ENCODE data around the gene S100A10.

Gene S100A10

GRCh38 chr1:151985768-151986167 lies 7.9 kb downstream of the S100A10 start:
- Histone ChIP-seq H3K36me3 (ENCODE audit: insufficient read depth, insufficient read length, low read length) (peaks cover 75% of the 10 kb centered on the region), H3K4me3 (ENCODE audit: insufficient read length, low read depth) (no peak overlapping the region), H3K27me3 (ENCODE audit: insufficient read depth, insufficient read length) (no peaks in the 10 kb centered on the region), H3K9ac (ENCODE audit: insufficient read length, low read depth) (no peak overlapping the region), H3K9me3 (ENCODE audit: insufficient read depth, low read length) (no peaks in the 10 kb centered on the region), H3K4me1 (ENCODE audit: insufficient read depth, insufficient read length) (peaks cover 6% of the 10 kb centered on the region)
- no peak for DNase-seq (ENCODE audit: low read depth, low spot score)
- no peak for TF ChIP-seq SUZ12 (IDR thresholded peaks at IDR 0.05; ENCODE audit: extremely low read depth, insufficient read depth, insufficient read length)
- TF ChIP-seq YY1 (IDR thresholded peaks at IDR 0.05; ENCODE audit: insufficient read depth, insufficient read length), result no peak
- no peak for TF ChIP-seq ZNF274 (IDR thresholded peaks at IDR 0.05; ENCODE audit: low read depth, low read length)

GRCh38 chr1:151985270-151985669 lies 8.4 kb downstream of the S100A10 start:
- TF ChIP-seq SUZ12 (IDR thresholded peaks at IDR 0.05; ENCODE audit: extremely low read depth, insufficient read depth, insufficient read length) (no peak), ZNF274 (IDR thresholded peaks at IDR 0.05; ENCODE audit: low read depth, low read length) (no peak), YY1 (IDR thresholded peaks at IDR 0.05; ENCODE audit: insufficient read depth, insufficient read length) (no peak)
- H3K9me3 ChIP-seq (ENCODE audit: insufficient read depth, low read length), result no peaks in the 10 kb centered on the region
- H3K27me3 ChIP-seq (ENCODE audit: insufficient read depth, insufficient read length), result no peaks in the 10 kb centered on the region
- peaks cover 75% of the 10 kb centered on the region for H3K36me3 ChIP-seq (ENCODE audit: insufficient read depth, insufficient read length, low read length)
- H3K4me3 ChIP-seq (ENCODE audit: insufficient read length, low read depth), result no peak overlapping the region
- H3K4me1 ChIP-seq (ENCODE audit: insufficient read depth, insufficient read length), result peaks cover 6% of the 10 kb centered on the region
- no peak overlapping the region for H3K9ac ChIP-seq (ENCODE audit: insufficient read length, low read depth)
- DNase-seq (ENCODE audit: low read depth, low spot score), result no peak

- H3K4me1 ChIP-seq (ENCODE audit: insufficient read depth, insufficient read length), result peaks cover 1% of the 10 kb centered on the region
- H3K36me3 ChIP-seq (ENCODE audit: insufficient read depth, insufficient read length, low read length), result peaks cover 69% of the 10 kb centered on the region
- no peak overlapping the region for H3K4me3 ChIP-seq (ENCODE audit: insufficient read length, low read depth)
- no peaks in the 10 kb centered on the region for H3K27me3 ChIP-seq (ENCODE audit: insufficient read depth, insufficient read length)
- H3K9ac ChIP-seq (ENCODE audit: insufficient read length, low read depth), result no peak overlapping the region
- no peak for DNase-seq (ENCODE audit: low read depth, low spot score)
- TF ChIP-seq YY1 (IDR thresholded peaks at IDR 0.05; ENCODE audit: insufficient read depth, insufficient read length) (no peak), ZNF274 (IDR thresholded peaks at IDR 0.05; ENCODE audit: low read depth, low read length) (no peak), SUZ12 (IDR thresholded peaks at IDR 0.05; ENCODE audit: extremely low read depth, insufficient read depth, insufficient read length) (no peak)
- H3K9me3 ChIP-seq (ENCODE audit: insufficient read depth, low read length), result no peaks in the 10 kb centered on the region
These were observed 9.2 kb downstream of the S100A10 start for GRCh38 chr1:151984313-151984956.

GRCh38 chr1:151982300-151983005 lies 11.2 kb downstream of the S100A10 start:
- no peak for TF ChIP-seq SUZ12 (IDR thresholded peaks at IDR 0.05; ENCODE audit: extremely low read depth, insufficient read depth, insufficient read length)
- no peak for TF ChIP-seq YY1 (IDR thresholded peaks at IDR 0.05; ENCODE audit: insufficient read depth, insufficient read length)
- TF ChIP-seq ZNF274 (IDR thresholded peaks at IDR 0.05; ENCODE audit: low read depth, low read length), result no peak

GRCh38 chr1:151981178-151981525 lies 12.5 kb downstream of the S100A10 start:
- Histone ChIP-seq H3K9me3 (ENCODE audit: insufficient read depth, low read length) (no peaks in the 10 kb centered on the region), H3K4me1 (ENCODE audit: insufficient read depth, insufficient read length) (no peaks in the 10 kb centered on the region), H3K9ac (ENCODE audit: insufficient read length, low read depth) (no peak overlapping the region), H3K36me3 (ENCODE audit: insufficient read depth, insufficient read length, low read length) (peaks cover 60% of the 10 kb centered on the region), H3K27me3 (ENCODE audit: insufficient read depth, insufficient read length) (no peaks in the 10 kb centered on the region), H3K4me3 (ENCODE audit: insufficient read length, low read depth) (no peak overlapping the region)
- DNase-seq (ENCODE audit: low read depth, low spot score), result no peak
- no peak for TF ChIP-seq ZNF274 (IDR thresholded peaks at IDR 0.05; ENCODE audit: low read depth, low read length)
- TF ChIP-seq SUZ12 (IDR thresholded peaks at IDR 0.05; ENCODE audit: extremely low read depth, insufficient read depth, insufficient read length), result no peak

More at GRCh38 chr1:151982300-151983005, 11.2 kb downstream of the S100A10 start:
- no peaks in the 10 kb centered on the region for H3K9me3 ChIP-seq (ENCODE audit: insufficient read depth, low read length)
- H3K9ac ChIP-seq (ENCODE audit: insufficient read length, low read depth), result no peak overlapping the region
- no peaks in the 10 kb centered on the region for H3K4me1 ChIP-seq (ENCODE audit: insufficient read depth, insufficient read length)
- no peak for DNase-seq (ENCODE audit: low read depth, low spot score)
- no peak overlapping the region for H3K4me3 ChIP-seq (ENCODE audit: insufficient read length, low read depth)
- H3K27me3 ChIP-seq (ENCODE audit: insufficient read depth, insufficient read length), result no peaks in the 10 kb centered on the region
- peaks cover 66% of the 10 kb centered on the region for H3K36me3 ChIP-seq (ENCODE audit: insufficient read depth, insufficient read length, low read length)

GRCh38 chr1:151980287-151981177 lies 13.1 kb downstream of the S100A10 start:
- Histone ChIP-seq H3K27me3 (ENCODE audit: insufficient read depth, insufficient read length) (no peaks in the 10 kb centered on the region), H3K4me1 (ENCODE audit: insufficient read depth, insufficient read length) (no peaks in the 10 kb centered on the region), H3K36me3 (ENCODE audit: insufficient read depth, insufficient read length, low read length) (peaks cover 54% of the 10 kb centered on the region), H3K9ac (ENCODE audit: insufficient read length, low read depth) (no peak overlapping the region), H3K4me3 (ENCODE audit: insufficient read length, low read depth) (no peak overlapping the region), H3K9me3 (ENCODE audit: insufficient read depth, low read length) (no peaks in the 10 kb centered on the region)
- no peak for DNase-seq (ENCODE audit: low read depth, low spot score)
- TF ChIP-seq SUZ12 (IDR thresholded peaks at IDR 0.05; ENCODE audit: extremely low read depth, insufficient read depth, insufficient read length), result no peak
- no peak for TF ChIP-seq YY1 (IDR thresholded peaks at IDR 0.05; ENCODE audit: insufficient read depth, insufficient read length)
- no peak for TF ChIP-seq ZNF274 (IDR thresholded peaks at IDR 0.05; ENCODE audit: low read depth, low read length)

- no peak overlapping the region for H3K9ac ChIP-seq (ENCODE audit: insufficient read length, low read depth)
- H3K36me3 ChIP-seq (ENCODE audit: insufficient read depth, insufficient read length, low read length), result peaks cover 37% of the 10 kb centered on the region
- no peaks in the 10 kb centered on the region for H3K4me1 ChIP-seq (ENCODE audit: insufficient read depth, insufficient read length)
- H3K9me3 ChIP-seq (ENCODE audit: insufficient read depth, low read length), result no peaks in the 10 kb centered on the region
- DNase-seq (ENCODE audit: low read depth, low spot score), result no peak
- H3K27me3 ChIP-seq (ENCODE audit: insufficient read depth, insufficient read length), result no peaks in the 10 kb centered on the region
- no peak overlapping the region for H3K4me3 ChIP-seq (ENCODE audit: insufficient read length, low read depth)
- TF ChIP-seq YY1 (IDR thresholded peaks at IDR 0.05; ENCODE audit: insufficient read depth, insufficient read length), result no peak
- TF ChIP-seq SUZ12 (IDR thresholded peaks at IDR 0.05; ENCODE audit: extremely low read depth, insufficient read depth, insufficient read length), result no peak
- TF ChIP-seq ZNF274 (IDR thresholded peaks at IDR 0.05; ENCODE audit: low read depth, low read length), result no peak
These were observed 14.7 kb downstream of the S100A10 start for GRCh38 chr1:151978922-151979321.

Data from NT2/D1 (cell line).